ENCODE data around the gene THSD4.

GRCh38 chr15:71691081-71691457 is 575.8 kb downstream of the THSD4 start:
- no peak for TF ChIP-seq CTCF (conservative IDR thresholded peaks at IDR 0.05; ENCODE audit: low read length)
- TF ChIP-seq EZH2phosphoT487 (IDR thresholded peaks at IDR 0.05; ENCODE audit: borderline replicate concordance, low read depth, low read length) = no peak
